SU-DHL-6 (cell line): Measurements from ENCODE around the gene LINGO4.

ENCODE experiments used
- H2AFZ ChIP-seq: fragments of 200-600 bp; sonication (generic); 2 replicates; pipeline ENCODE4 v1.6.1; 2014; ENCODE audit warnings: low read depth, mild to moderate bottlenecking, moderate library complexity, mixed read lengths, antibody characterized with exemption, low read length; ENCODE audit not compliant: severe bottlenecking
- H3F3A ChIP-seq: fragments of 200-600 bp; shearing (Covaris generic); 2 replicates; pipeline ENCODE4 v1.6.0; 2016; ENCODE audit warnings: antibody characterized with exemption, mild to moderate bottlenecking; ENCODE audit not compliant: insufficient read depth
- H3K27ac ChIP-seq: fragments of 200-600 bp; sonication (generic); 2 replicates; pipeline ENCODE4 v1.5.1; 2016; ENCODE audit warnings: low read depth, mild to moderate bottlenecking, low read length, moderate library complexity, mixed read lengths
- H3K27me3 ChIP-seq: fragments of 200-600 bp; sonication (generic), shearing (Covaris generic); 2 replicates; pipeline ENCODE4 v1.6.0; 2014; ENCODE audit warnings: mild to moderate bottlenecking, low read length
- H3K36me3 ChIP-seq: fragments of 200-600 bp; sonication (generic); 2 replicates; pipeline ENCODE4 v1.6.1; 2014; ENCODE audit warnings: mild to moderate bottlenecking, low read length, mixed read lengths
- H3K4me2 ChIP-seq: fragments of 300-600, 200-600 bp; shearing (Covaris generic), sonication (generic); 2 replicates; pipeline ENCODE4 v1.6.0; 2014; ENCODE audit warnings: low read length, low read depth, mild to moderate bottlenecking; ENCODE audit not compliant: poor library complexity, severe bottlenecking
- H3K4me3 ChIP-seq: fragments of 200-600 bp; sonication (generic); 2 replicates; pipeline ENCODE4 v1.5.1; 2014; ENCODE audit warnings: antibody characterized with exemption, low read length, mild to moderate bottlenecking, mixed read lengths; ENCODE audit not compliant: insufficient read depth, poor library complexity, severe bottlenecking
- H3K79me2 ChIP-seq: fragments of 200-600 bp; sonication (generic); 2 replicates; pipeline ENCODE4 v1.6.1; 2014; ENCODE audit warnings: mild to moderate bottlenecking, low read length, moderate library complexity; ENCODE audit not compliant: insufficient read depth
- H3K9ac ChIP-seq: fragments of 200-600 bp; sonication (generic); 2 replicates; pipeline ENCODE4 v1.7.0; 2014; ENCODE audit warnings: mild to moderate bottlenecking, low read length
- H3K9me2 ChIP-seq: fragments of 200-600 bp; sonication (generic); replicated peaks from 2 replicates; pipeline ENCODE4 v1.6.1; 2014; ENCODE audit warnings: low read length; ENCODE audit not compliant: insufficient read depth
- H3K9me3 ChIP-seq: fragments of 200-600 bp; sonication (generic); 2 replicates; pipeline ENCODE4 v1.6.1; 2014; ENCODE audit warnings: low read length, mixed read lengths; ENCODE audit not compliant: insufficient read depth
- H4K20me1 ChIP-seq: fragments of 200-600 bp; sonication (generic); 2 replicates; pipeline ENCODE4 v1.6.1; 2014; ENCODE audit warnings: low read depth, mild to moderate bottlenecking, antibody characterized with exemption, low read length, moderate library complexity, mixed read lengths
- CTCF ChIP-seq: fragments of 200-600 bp; sonication (generic); IDR thresholded peaks from one replicate; pipeline ENCODE4 v1.5.1; 2017; ENCODE audit warnings: antibody characterized with exemption, mild to moderate bottlenecking, low read length, moderate library complexity; ENCODE audit not compliant: insufficient read depth, poor library complexity, severe bottlenecking
- EZH2phosphoT487 ChIP-seq: fragments of 200-600 bp; sonication (generic), shearing (Covaris generic); conservative IDR thresholded peaks from 2 replicates; pipeline ENCODE4 v1.6.1; 2018; ENCODE audit warnings: mild to moderate bottlenecking, antibody characterized with exemption, low read length, moderate library complexity, mixed read lengths

The LINGO4 gene

GRCh38 chr1:151809985-151810556 is 4.9 kb upstream of the LINGO4 start:
- Histone ChIP-seq H3K27me3 (no peaks in the 10 kb centered on the region), H3K79me2 (no peaks in the 10 kb centered on the region), H3K9me3 (no peaks in the 10 kb centered on the region), H3K36me3 (no peaks in the 10 kb centered on the region), H4K20me1 (no peaks in the 10 kb centered on the region), H2AFZ (no peak overlapping the region), H3K4me2 (no peak overlapping the region), H3K4me3 (no peak overlapping the region), H3F3A (no peaks in the 10 kb centered on the region), H3K9me2 (no peaks in the 10 kb centered on the region), H3K27ac (no peak overlapping the region), H3K9ac (no peak overlapping the region)
- no peak for TF ChIP-seq EZH2phosphoT487
- no peak for TF ChIP-seq CTCF

- Histone ChIP-seq H3K36me3 (no peaks in the 10 kb centered on the region), H3K27ac (no peak overlapping the region), H3K9ac (no peak overlapping the region), H3K27me3 (no peaks in the 10 kb centered on the region), H3K4me3 (no peak overlapping the region), H3K9me2 (no peaks in the 10 kb centered on the region), H2AFZ (no peak overlapping the region), H3K9me3 (no peaks in the 10 kb centered on the region), H3K79me2 (no peaks in the 10 kb centered on the region), H3K4me2 (no peak overlapping the region), H4K20me1 (no peaks in the 10 kb centered on the region), H3F3A (no peaks in the 10 kb centered on the region)
- TF ChIP-seq CTCF (no peak), EZH2phosphoT487 (no peak)
These were observed 4.2 kb upstream of the LINGO4 start for GRCh38 chr1:151809290-151809984.

GRCh38 chr1:151807766-151808165 is 2.5 kb upstream of the LINGO4 start:
- Histone ChIP-seq H3K36me3 (no peaks in the 10 kb centered on the region), H3F3A (no peaks in the 10 kb centered on the region), H3K9me2 (no peaks in the 10 kb centered on the region), H3K27me3 (no peaks in the 10 kb centered on the region), H3K9me3 (no peaks in the 10 kb centered on the region), H3K9ac (no peak overlapping the region), H3K27ac (no peak overlapping the region), H3K4me2 (no peak overlapping the region), H2AFZ (no peak overlapping the region), H3K4me3 (no peak overlapping the region), H4K20me1 (no peaks in the 10 kb centered on the region), H3K79me2 (no peaks in the 10 kb centered on the region)
- TF ChIP-seq EZH2phosphoT487 (no peak), CTCF (no peak)
